Gastrocnemius medialis (tissue), 4 donors: ENCODE measurements around the gene RIOX2. TPM values are rescaled to one million over a fixed set of nuclear protein-coding genes. Genes with fewer than 3 reads are reported as not detected.

Experiments used
- ATAC-seq, 2 donors: fragments of 150-250 bp; one replicate each; pipeline ENCODE4 v1.9.1; 2016
- DNase-seq, 2 donors: peaks; one replicate each; pipeline ENCODE4 v3.0.0-alpha.2; 2019
- H3K27ac ChIP-seq, 4 donors: fragments of 200-600 bp; sonication (generic); 1 replicate in 1 of 4; 2 replicates in 3 of 4; pipeline ENCODE4 v1.5.1; 2016 to 2018; ENCODE audit warnings: mild to moderate bottlenecking in 2 of 4, moderate library complexity in 1 of 4
- H3K27me3 ChIP-seq, 3 donors: fragments of 200-600 bp; sonication (generic) in 2 of 3; 1 replicate in 1 of 3; 2 replicates in 2 of 3; pipeline versions ENCODE4 v1.5.1 to v1.6.0; 2016 to 2019; ENCODE audit warnings: mild to moderate bottlenecking in 1 of 3, moderate library complexity in 1 of 3
- H3K36me3 ChIP-seq, 2 donors: fragments of 200-600 bp; sonication (generic) in 1 of 2; one replicate each; pipeline ENCODE4 v1.5.1; 2017 to 2018
- H3K4me1 ChIP-seq, 2 donors: fragments of 200-600 bp; sonication (generic) in 1 of 2; one replicate each; pipeline ENCODE4 v1.5.1; 2016 to 2017; ENCODE audit warnings: mild to moderate bottlenecking in 2 of 2
- H3K4me3 ChIP-seq, 4 donors: fragments of 200-600 bp; sonication (generic) in 3 of 4; 1 replicate in 1 of 4; 2 replicates in 3 of 4; pipeline ENCODE4 v1.5.1; 2016 to 2019; ENCODE audit warnings: mild to moderate bottlenecking in 2 of 4
- H3K9me3 ChIP-seq, 3 donors: fragments of 200-600 bp; sonication (generic) in 2 of 3; 1 replicate in 1 of 3; 2 replicates in 2 of 3; pipeline ENCODE4 v1.5.1; 2016 to 2019
- POLR2A ChIP-seq, 2 donors: fragments of 450-650 bp; IDR thresholded peaks; one replicate each; pipeline ENCODE4 v1.6.1; 2017; ENCODE audit warnings: antibody characterized with exemption in 2 of 2, mild to moderate bottlenecking in 2 of 2, moderate library complexity in 2 of 2
- in situ Hi-C, 4 donors: fragments of 200-750 bp; cut with MboI; loops; one replicate each; pipeline versions ENCODE4 v1.15.0 to v1.8.0; 2017; ENCODE audit warnings: low sequenced_read_pairs in 4 of 4
- intact Hi-C: fragments of 100-400 bp; cut with DNase I; formaldehyde crosslinking; loops from one replicate; pipeline ENCODE4 v1.15.1; 2023; ENCODE audit warnings: low total_unique reads
- total RNA-seq, 4 donors: library from RNA; depleted of rRNA; stranded (reverse); fragments of >200 nt; gene quantifications; one replicate each; pipeline versions ENCODE4 v1.1.0 to v1.2.3, GENCODE V29; 2016
- TF ChIP-seq, protein P1 (sequence below), 5 experiments: fragments of 450-650 bp in 3 of 5; fragments of 200-600 bp in 2 of 5; sonication (generic) in 2 of 5; IDR thresholded peaks in 4 of 5; conservative IDR thresholded peaks in 1 of 5; 1 replicate in 4 of 5; 2 replicates in 1 of 5; pipeline ENCODE4 v1.5.1; 2016 to 2019; ENCODE audit warnings: antibody characterized with exemption in 5 of 5, mild to moderate bottlenecking in 3 of 5, moderate library complexity in 3 of 5

Gene RIOX2
- total RNA-seq, 4 donors from 2014 or later, result 27.4 to 57.3 (median 49.6) TPM

DNA sequence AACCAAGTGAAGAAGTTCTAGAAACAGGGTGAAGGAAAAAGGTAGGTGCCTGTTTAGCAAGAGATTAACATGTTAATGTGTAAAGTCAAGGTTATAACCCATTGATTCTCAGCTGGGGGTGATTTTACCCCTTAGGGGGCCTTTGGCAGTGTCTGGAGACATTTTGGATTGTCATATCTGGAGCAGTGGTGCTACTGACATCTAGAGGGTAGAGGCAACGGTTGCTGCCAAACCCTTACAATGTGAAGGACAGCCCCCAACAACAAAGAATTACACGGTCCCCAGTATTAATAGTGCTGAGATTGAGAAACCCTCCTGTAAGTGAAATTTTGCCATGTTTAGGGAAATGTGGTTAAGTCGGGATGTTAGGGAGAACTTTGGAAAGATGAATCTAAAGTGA lies 75.7 kb downstream of the RIOX2 start:
- Histone ChIP-seq H3K4me3 (no peak overlapping the region), H3K27me3 (no peaks in the 10 kb centered on the region), H3K4me1 (peaks cover 0 to 6% of the 10 kb centered on the region in 2 donors), H3K9me3 (no peaks in the 10 kb centered on the region), H3K36me3 (peaks cover 0 to 41% of the 10 kb centered on the region in 2 donors), H3K27ac (no peak overlapping the region)
- DNase-seq, result no peak
- in situ Hi-C loops, result no loop called here
- TF ChIP-seq, protein P1, sequence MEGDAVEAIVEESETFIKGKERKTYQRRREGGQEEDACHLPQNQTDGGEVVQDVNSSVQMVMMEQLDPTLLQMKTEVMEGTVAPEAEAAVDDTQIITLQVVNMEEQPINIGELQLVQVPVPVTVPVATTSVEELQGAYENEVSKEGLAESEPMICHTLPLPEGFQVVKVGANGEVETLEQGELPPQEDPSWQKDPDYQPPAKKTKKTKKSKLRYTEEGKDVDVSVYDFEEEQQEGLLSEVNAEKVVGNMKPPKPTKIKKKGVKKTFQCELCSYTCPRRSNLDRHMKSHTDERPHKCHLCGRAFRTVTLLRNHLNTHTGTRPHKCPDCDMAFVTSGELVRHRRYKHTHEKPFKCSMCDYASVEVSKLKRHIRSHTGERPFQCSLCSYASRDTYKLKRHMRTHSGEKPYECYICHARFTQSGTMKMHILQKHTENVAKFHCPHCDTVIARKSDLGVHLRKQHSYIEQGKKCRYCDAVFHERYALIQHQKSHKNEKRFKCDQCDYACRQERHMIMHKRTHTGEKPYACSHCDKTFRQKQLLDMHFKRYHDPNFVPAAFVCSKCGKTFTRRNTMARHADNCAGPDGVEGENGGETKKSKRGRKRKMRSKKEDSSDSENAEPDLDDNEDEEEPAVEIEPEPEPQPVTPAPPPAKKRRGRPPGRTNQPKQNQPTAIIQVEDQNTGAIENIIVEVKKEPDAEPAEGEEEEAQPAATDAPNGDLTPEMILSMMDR (IDR thresholded peaks at IDR 0.05 in 4 of 5, conservative IDR thresholded peaks at IDR 0.05 in 1 of 5), result no peak
- TF ChIP-seq POLR2A (IDR thresholded peaks at IDR 0.05), result no peak
- intact Hi-C loops, result no loop called here
- ATAC-seq, result no peak

DNA sequence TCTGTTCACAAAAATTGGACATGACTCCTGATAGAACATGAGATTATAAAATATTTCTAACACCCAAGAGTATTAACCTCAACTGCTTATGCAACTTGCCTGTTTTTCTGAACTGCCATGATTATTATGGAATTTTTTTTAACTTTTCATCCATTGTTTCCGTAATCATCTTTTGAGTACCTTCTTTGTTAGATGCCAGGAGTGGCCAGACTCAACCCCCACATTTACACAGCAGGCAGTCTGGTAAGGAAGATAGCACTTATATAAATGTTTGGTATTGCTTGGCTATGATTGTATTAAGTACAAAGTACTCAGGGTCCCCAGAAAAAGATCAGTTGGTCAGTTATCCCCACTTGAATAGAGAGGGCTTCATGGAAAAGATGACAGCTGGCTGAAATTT lies 76.1 kb downstream of the RIOX2 start:
- in situ Hi-C loops, result no loop called here
- H3K9me3 ChIP-seq, result no peaks in the 10 kb centered on the region
- ATAC-seq (no peak), DNase-seq (no peak)
- H3K4me3 ChIP-seq, result no peak overlapping the region
- no peak overlapping the region for H3K27ac ChIP-seq
- H3K36me3 ChIP-seq, result peaks cover 0 to 45% of the 10 kb centered on the region in 2 donors
- no peak for TF ChIP-seq POLR2A (IDR thresholded peaks at IDR 0.05)
- TF ChIP-seq, protein P1 (IDR thresholded peaks at IDR 0.05 in 4 of 5, conservative IDR thresholded peaks at IDR 0.05 in 1 of 5), result no peak
- no peaks in the 10 kb centered on the region for H3K27me3 ChIP-seq
- intact Hi-C loops, result no loop called here
- H3K4me1 ChIP-seq, result peaks cover 0 to 5% of the 10 kb centered on the region in 2 donors

DNA sequence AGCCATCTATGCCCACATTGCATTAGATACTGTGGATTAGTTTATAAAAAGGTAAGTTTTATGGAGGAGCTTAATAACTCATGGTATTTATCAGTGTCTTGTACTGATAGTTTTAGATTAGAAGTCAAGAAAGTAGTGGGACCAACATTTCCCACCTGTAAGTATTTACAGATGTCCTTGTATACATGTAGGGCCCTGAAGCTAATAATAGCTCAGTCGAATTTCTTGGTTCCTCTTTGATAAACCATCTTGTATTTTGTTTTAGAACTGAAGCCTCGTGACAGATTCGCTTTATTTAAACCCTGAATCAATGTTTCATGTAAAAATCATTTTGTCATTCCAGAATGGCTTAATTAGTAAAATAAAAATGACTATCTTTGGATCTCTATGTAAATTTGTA lies 77.0 kb downstream of the RIOX2 start:
- TF ChIP-seq, protein P1 (IDR thresholded peaks at IDR 0.05 in 4 of 5, conservative IDR thresholded peaks at IDR 0.05 in 1 of 5), result no peak
- no peak for TF ChIP-seq POLR2A (IDR thresholded peaks at IDR 0.05)
- H3K27ac ChIP-seq, result no peak overlapping the region
- peaks cover 0 to 39% of the 10 kb centered on the region in 2 donors for H3K36me3 ChIP-seq
- in situ Hi-C loops, result no loop called here
- ATAC-seq (no peak), DNase-seq (no peak)
- no peaks in the 10 kb centered on the region for H3K27me3 ChIP-seq
- H3K9me3 ChIP-seq, result no peaks in the 10 kb centered on the region
- no peaks in the 10 kb centered on the region for H3K4me1 ChIP-seq
- H3K4me3 ChIP-seq, result no peak overlapping the region
- intact Hi-C loops, result no loop called here

DNA sequence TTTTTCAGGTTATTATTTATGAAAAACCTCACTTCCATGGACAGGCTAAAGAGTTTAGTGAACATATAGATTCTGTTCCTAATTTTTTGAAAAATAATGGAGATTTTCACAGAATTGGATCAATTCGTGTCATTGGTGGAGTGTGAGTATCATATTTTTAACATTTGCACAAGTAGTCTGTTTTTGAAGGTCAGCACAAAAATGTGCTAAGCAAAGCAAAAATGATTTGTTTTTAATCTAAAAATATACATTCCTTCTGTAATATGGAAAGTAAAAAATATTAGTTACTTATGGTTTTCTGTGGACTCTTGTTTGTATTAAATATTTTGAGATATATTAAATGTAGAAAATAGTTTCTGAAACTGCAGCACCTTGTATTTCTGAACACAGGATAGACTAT lies 79.4 kb downstream of the RIOX2 start:
- Histone ChIP-seq H3K4me3 (no peak overlapping the region), H3K27ac (no peak overlapping the region), H3K36me3 (peaks cover 0 to 45% of the 10 kb centered on the region in 2 donors), H3K27me3 (no peaks in the 10 kb centered on the region), H3K4me1 (no peaks in the 10 kb centered on the region), H3K9me3 (no peaks in the 10 kb centered on the region)
- ATAC-seq, result no peak
- TF ChIP-seq, protein P1 (IDR thresholded peaks at IDR 0.05 in 4 of 5, conservative IDR thresholded peaks at IDR 0.05 in 1 of 5), result no peak
- TF ChIP-seq POLR2A (IDR thresholded peaks at IDR 0.05), result no peak
- intact Hi-C loops, result no loop called here
- DNase-seq, result no peak
- in situ Hi-C loops, result no loop called here

Other genes with a start within 250 kb of the RIOX2 start
- gene ARL6, start 207.7 kb downstream of the RIOX2 start, total RNA-seq, result 1 to 10 TPM; 1.2 to 4.3 (median 3.2) TPM
- gene CRYBG3, start 150.4 kb downstream of the RIOX2 start, total RNA-seq, result 10 to 100 TPM; 23.0 to 47.3 (median 24.8) TPM
- gene GABRR3, start 62.9 kb upstream of the RIOX2 start, total RNA-seq, result not detected
- not detected for gene OR5AC2, start 114.7 kb upstream of the RIOX2 start, total RNA-seq
- not detected for gene OR5H1, start 158.3 kb upstream of the RIOX2 start, total RNA-seq
- not detected for gene OR5H14, start 175.0 kb upstream of the RIOX2 start, total RNA-seq
- not detected for gene OR5H15, start 194.3 kb upstream of the RIOX2 start, total RNA-seq